ENCODE results near the gene DHX57.

GRCh38 chr2:38775921-38776225 is 99.9 kb downstream of the DHX57 start:
- TF ChIP-seq STAT1 (IDR thresholded peaks at IDR 0.05; ENCODE audit: unreplicated experiment) (no peak), CTCF (conservative IDR thresholded peaks at IDR 0.05; ENCODE audit: low read depth in 2 of 2) (no peak), JUNB (IDR thresholded peaks at IDR 0.05; ENCODE audit: unreplicated experiment) (no peak), EZH2phosphoT487 (IDR thresholded peaks at IDR 0.05; ENCODE audit: unreplicated experiment) (no peak), POLR2AphosphoS5 (IDR thresholded peaks at IDR 0.05; ENCODE audit: low read depth) (no peak), REST (IDR thresholded peaks at IDR 0.05; ENCODE audit: unreplicated experiment) (no peak), EZH2 (IDR thresholded peaks at IDR 0.05; ENCODE audit: low read depth, unreplicated experiment) (no peak), ZNF462 (CRISPR knock-in tag; IDR thresholded peaks at IDR 0.05) (no peak), ETS1 (IDR thresholded peaks at IDR 0.05) (no peak), CREB1 (CRISPR knock-in tag; IDR thresholded peaks at IDR 0.05; ENCODE audit: low read depth) (no peak)

Data from GM23338 (cell line).